AG10803 (cell line): Measurements from ENCODE around the gene SMG6.

Experiments
- DNase-seq: peaks from one replicate; pipeline ENCODE4 v3.0.0; 2010; ENCODE audit warnings: low read depth
- H3K4me3 ChIP-seq: 2 replicates; pipeline ENCODE4 v1.5.1; 2011; ENCODE audit warnings: mild to moderate bottlenecking, low read length, control low read depth
- CTCF ChIP-seq: conservative IDR thresholded peaks from 2 replicates; pipeline ENCODE4 v1.5.1; 2011; ENCODE audit warnings: mild to moderate bottlenecking, low read length, control low read depth, inconsistent platforms

Gene SMG6

GRCh38 chr17:2053380-2054261 is 250.0 kb downstream of the SMG6 start:
- peak; percentile 76 for DNase-seq
- H3K4me3 ChIP-seq, result peak overlapping the region; percentile 65
- peak; percentile 62 for TF ChIP-seq CTCF

- H3K4me3 ChIP-seq, result no peak overlapping the region
- TF ChIP-seq CTCF, result no peak
- DNase-seq, result no peak
Measured at GRCh38 chr17:2051933-2052559, 251.5 kb downstream of the SMG6 start.

GRCh38 chr17:2051061-2051932 is 252.3 kb downstream of the SMG6 start:
- no peak for DNase-seq
- peak overlapping the region; percentile 5; the same call in 1 of the 2 replicates for H3K4me3 ChIP-seq
- no peak for TF ChIP-seq CTCF

GRCh38 chr17:2050300-2051060 is 253.1 kb downstream of the SMG6 start:
- no peak for TF ChIP-seq CTCF
- H3K4me3 ChIP-seq, result peak overlapping the region; percentile 49
- peak; percentile 61 for DNase-seq

- peak overlapping the region; percentile 77 for H3K4me3 ChIP-seq
- DNase-seq, result peak; percentile 81
- TF ChIP-seq CTCF, result no peak
Measured at GRCh38 chr17:2049333-2050299, 254.0 kb downstream of the SMG6 start.
